ENCODE results near the gene KIAA1755.
A peak's percentile ranks its signal among the peaks of the same experiment; 100 is the strongest.

DNA sequence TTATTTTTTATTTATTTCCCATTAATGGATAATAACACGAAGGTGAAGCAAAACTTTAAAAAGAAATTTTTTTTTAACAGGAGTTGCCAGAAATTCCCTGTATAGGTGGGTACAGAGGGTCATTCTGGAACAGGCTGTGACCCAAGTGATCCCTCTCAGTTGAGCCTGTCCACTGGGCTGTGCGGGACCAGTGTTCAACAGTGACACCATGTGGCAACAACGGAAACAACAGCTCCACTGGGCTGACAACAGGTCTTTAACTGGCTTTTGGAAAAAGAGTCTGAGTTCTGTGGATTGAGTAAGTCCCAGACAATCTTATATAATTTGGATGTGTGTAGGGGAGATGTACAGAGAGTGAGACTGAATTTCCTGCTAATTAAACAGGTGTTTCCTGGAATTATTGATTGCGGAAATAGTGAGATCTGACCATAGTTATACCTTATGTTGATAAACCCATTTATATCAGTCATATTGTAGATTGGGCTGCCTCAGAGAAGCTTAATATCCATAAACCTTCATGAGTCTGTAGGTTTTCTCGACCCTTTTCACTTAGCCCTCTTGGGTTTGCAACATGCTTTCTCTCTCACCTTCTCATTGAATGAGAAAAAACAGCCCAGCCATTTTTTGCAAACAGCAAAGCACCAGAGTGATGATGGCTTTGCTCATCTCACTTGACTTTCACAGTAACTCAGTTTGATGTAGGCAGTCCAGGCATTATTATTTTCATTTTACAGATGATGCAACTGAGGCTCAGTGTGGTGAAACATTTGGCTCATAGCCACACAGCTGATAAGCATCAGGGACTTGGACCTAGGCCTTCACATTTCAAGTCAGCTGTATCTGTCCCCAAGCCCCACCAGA lies 17.5 kb downstream of the KIAA1755 start:
- TF ChIP-seq, protein P1, sequence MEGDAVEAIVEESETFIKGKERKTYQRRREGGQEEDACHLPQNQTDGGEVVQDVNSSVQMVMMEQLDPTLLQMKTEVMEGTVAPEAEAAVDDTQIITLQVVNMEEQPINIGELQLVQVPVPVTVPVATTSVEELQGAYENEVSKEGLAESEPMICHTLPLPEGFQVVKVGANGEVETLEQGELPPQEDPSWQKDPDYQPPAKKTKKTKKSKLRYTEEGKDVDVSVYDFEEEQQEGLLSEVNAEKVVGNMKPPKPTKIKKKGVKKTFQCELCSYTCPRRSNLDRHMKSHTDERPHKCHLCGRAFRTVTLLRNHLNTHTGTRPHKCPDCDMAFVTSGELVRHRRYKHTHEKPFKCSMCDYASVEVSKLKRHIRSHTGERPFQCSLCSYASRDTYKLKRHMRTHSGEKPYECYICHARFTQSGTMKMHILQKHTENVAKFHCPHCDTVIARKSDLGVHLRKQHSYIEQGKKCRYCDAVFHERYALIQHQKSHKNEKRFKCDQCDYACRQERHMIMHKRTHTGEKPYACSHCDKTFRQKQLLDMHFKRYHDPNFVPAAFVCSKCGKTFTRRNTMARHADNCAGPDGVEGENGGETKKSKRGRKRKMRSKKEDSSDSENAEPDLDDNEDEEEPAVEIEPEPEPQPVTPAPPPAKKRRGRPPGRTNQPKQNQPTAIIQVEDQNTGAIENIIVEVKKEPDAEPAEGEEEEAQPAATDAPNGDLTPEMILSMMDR (conservative IDR thresholded peaks at IDR 0.05; ENCODE audit: low read depth, low read length): peak; percentile 86
- no peak for TF ChIP-seq EZH2 (IDR thresholded peaks at IDR 0.05; ENCODE audit: low read length, unreplicated experiment)

Data from PC-3 (cell line).